HepG2 (cell line): Measurements from ENCODE around the gene NID1. TPM values are rescaled to one million over a fixed set of nuclear protein-coding genes. Genes with fewer than 3 reads are reported as not detected.

Experiments used
- ATAC-seq: fragments of 200-7000 bp; cut with Tn5 transposase; 3 replicates; pipeline ENCODE4 v1.9.1; 2020; ENCODE audit warnings: mild to moderate bottlenecking, moderate library complexity
- BruUV-seq: library from RNA; stranded (reverse); fragments of 400-500 nt; replicated peaks from 2 replicates; lab custom pipeline; 2021; lab: Mats Ljungman, UMichigan
- CTCF ChIA-PET: fragments of 300-600 bp; formaldehyde crosslinking; extraction: SDS; loops from one replicate; lab custom pipeline; 2021; ENCODE audit warnings: low total read pairs, inconsistent platforms, low intra/inter-chr PET ratio; lab: Yijun Ruan, JAX
- POLR2A ChIA-PET: fragments of 350-600 bp; sonication (Branson Sonifier 250); formaldehyde crosslinking; loops from one replicate; lab custom pipeline; 2020; ENCODE audit warnings: antibody characterized with exemption, inconsistent platforms; lab: Yijun Ruan, JAX
- DNase-seq: peaks from one replicate; pipeline ENCODE4 v3.0.0-alpha.2; 2015; ENCODE audit warnings: low spot score
- FAIRE-seq: peaks from 3 replicates; lab custom pipeline; 2011; peaks lifted over from hg19 to GRCh38; lab: Jason Lieb, UNC
- H2AFZ ChIP-seq: one replicate; pipeline ENCODE4 v1.6.1; 2011; ENCODE audit warnings: low read length, inconsistent platforms
- H3K27ac ChIP-seq: fragments of 300-600 bp; 3 replicates; pipeline ENCODE4 v1.8.0; 2011; ENCODE audit warnings: mixed run types, mild to moderate bottlenecking, mixed read lengths, low read length, inconsistent platforms; ENCODE audit not compliant: insufficient read depth; ENCODE audit errors: extremely low read length
- H3K27me3 ChIP-seq, 2 experiments: fragments of 200-600 bp in 1 of 2; 2 replicates in 1 of 2; 3 replicates in 1 of 2; pipeline versions ENCODE4 v1.6.0 to v1.8.0; 2011; ENCODE audit warnings: low read length in 2 of 2, mild to moderate bottlenecking in 2 of 2, moderate library complexity in 2 of 2, inconsistent platforms in 1 of 2; ENCODE audit not compliant: insufficient read depth in 2 of 2, control insufficient read depth in 1 of 2
- H3K36me3 ChIP-seq, 2 experiments: fragments of 200-600 bp in 1 of 2; replicated peaks in 1 of 2; 2 replicates in 1 of 2; 3 replicates in 1 of 2; pipeline versions ENCODE4 v1.5.1 to v1.8.0; 2011; ENCODE audit warnings: low read length in 2 of 2, inconsistent platforms in 1 of 2; ENCODE audit not compliant: insufficient read depth in 2 of 2, control insufficient read depth in 1 of 2
- H3K4me1 ChIP-seq: 2 replicates; pipeline ENCODE4 v1.5.1; 2012; ENCODE audit warnings: low read length, inconsistent platforms; ENCODE audit not compliant: insufficient read depth
- H3K4me2 ChIP-seq: 2 replicates; pipeline ENCODE4 v1.6.0; 2011; ENCODE audit warnings: low read depth, low read length, inconsistent platforms
- H3K4me3 ChIP-seq, 3 experiments: fragments of 200-600 bp in 1 of 3; sonication (generic), shearing (Covaris generic) in 1 of 3; replicated peaks in 1 of 3; 2 replicates each; pipeline ENCODE4 v1.5.1; 2011 to 2016; ENCODE audit warnings: low read length in 3 of 3, inconsistent platforms in 2 of 3, low read depth in 2 of 3, mild to moderate bottlenecking in 2 of 3, control low read depth in 1 of 3, mixed read lengths in 1 of 3; ENCODE audit not compliant: insufficient read depth in 1 of 3
- H3K79me2 ChIP-seq: one replicate; pipeline ENCODE4 v1.6.1; 2011; ENCODE audit warnings: low read length, inconsistent platforms; ENCODE audit not compliant: insufficient read depth
- H3K9ac ChIP-seq: 2 replicates; pipeline ENCODE4 v1.6.0; 2011; ENCODE audit warnings: mild to moderate bottlenecking, low read depth, low read length, inconsistent platforms; ENCODE audit not compliant: insufficient read depth
- H3K9me3 ChIP-seq: 2 replicates; pipeline ENCODE4 v1.5.1; 2012; ENCODE audit warnings: mild to moderate bottlenecking, low read length
- H4K20me1 ChIP-seq: 2 replicates; pipeline ENCODE4 v1.6.0; 2011; ENCODE audit warnings: inconsistent platforms, mild to moderate bottlenecking, low read length, moderate library complexity; ENCODE audit not compliant: insufficient read depth
- MZF1 ChIP-seq: sonication (generic); formaldehyde crosslinking; IDR thresholded peaks from 2 replicates; pipeline ENCODE4 v1.8.1; 2023; ENCODE audit warnings: mild to moderate bottlenecking, missing genetic modification reagents, borderline replicate concordance
- PAX8 ChIP-seq: sonication (generic); formaldehyde crosslinking; IDR thresholded peaks from 2 replicates; pipeline ENCODE4 v1.8.0; 2022; ENCODE audit warnings: mild to moderate bottlenecking, missing genetic modification reagents, borderline replicate concordance
- PHF8 ChIP-seq: sonication (generic); formaldehyde crosslinking; IDR thresholded peaks from 2 replicates; pipeline ENCODE4 v1.5.0; 2020; ENCODE audit warnings: missing genetic modification reagents
- ZFP37 ChIP-seq: sonication (generic); formaldehyde crosslinking; IDR thresholded peaks from 2 replicates; pipeline ENCODE4 v1.4.0; 2020; ENCODE audit warnings: missing genetic modification reagents, borderline replicate concordance
- WGBS: methylation state at CpG from one replicate; pipeline ENCODE4 v1.1.6; 2017; ENCODE audit warnings: low lambda C conversion rate; 5-methylcytosine and 5-hydroxymethylcytosine counted together
- in situ Hi-C: cut with HindIII; loops from 2 replicates; pipeline ENCODE4 v1.10.0; 2017; ENCODE audit warnings: low pct_unique_long_range_greater_than_20kb; ENCODE audit not compliant: extremely low pct_ligation_motif_present
- intact Hi-C: fragments of 100-400 bp; cut with micrococcal nuclease; formaldehyde crosslinking; loops from one replicate; pipeline ENCODE4 v1.10.0; 2022; ENCODE audit not compliant: unreplicated experiment
- polyA plus RNA-seq, 8 experiments: library from polyadenylated mRNA; depleted of rRNA in 3 of 8; stranded (reverse) in 7 of 8; unstranded in 1 of 8; fragments of >200 nt; fragmentation: Illumina TruSeq in 4 of 8; extraction: Trizol in 4 of 8; gene quantifications; 2 replicates each; pipeline versions ENCODE4 v1.2.1 to v1.2.3, GENCODE V29; 2011 to 2016; ENCODE audit warnings: low read depth in 4 of 8, missing spikeins in 1 of 8, mixed read lengths in 1 of 8; ENCODE audit not compliant: insufficient read depth in 1 of 8
- total RNA-seq, 5 experiments: library from RNA; depleted of rRNA; stranded (reverse); fragments of >200 nt; fragmentation: Illumina TruSeq; extraction: Trizol; gene quantifications; 2 replicates each; pipeline ENCODE4 v1.2.3, GENCODE V29; 2016; ENCODE audit warnings: low read depth in 1 of 5
- TF ChIP-seq, protein P1 (sequence below): sonication (generic); formaldehyde crosslinking; IDR thresholded peaks from 2 replicates; pipeline ENCODE4 v1.4.0; 2020; ENCODE audit warnings: missing genetic modification reagents, borderline replicate concordance
- TF ChIP-seq, protein P2 (sequence below): sonication (generic); formaldehyde crosslinking; IDR thresholded peaks from 2 replicates; pipeline ENCODE4 v1.5.1; 2020; ENCODE audit warnings: mild to moderate bottlenecking, missing genetic modification reagents, moderate library complexity
- TF ChIP-seq, protein P3 (sequence below), 2 experiments: fragments of 450-650 bp in 1 of 2; sonication (generic) in 1 of 2; formaldehyde crosslinking in 1 of 2; IDR thresholded peaks; 2 replicates each; pipeline versions ENCODE4 v1.6.1 to v1.8.0; 2016 to 2022; ENCODE audit warnings: antibody characterized with exemption in 1 of 2, mild to moderate bottlenecking in 1 of 2, missing genetic modification reagents in 1 of 2

Gene NID1
- total and polyA plus RNA-seq, 2 of the 13 experiments (the other 11 are each of a cell fraction or from before 2014, with no cell fraction given): 50.2 to 56.1 TPM

DNA sequence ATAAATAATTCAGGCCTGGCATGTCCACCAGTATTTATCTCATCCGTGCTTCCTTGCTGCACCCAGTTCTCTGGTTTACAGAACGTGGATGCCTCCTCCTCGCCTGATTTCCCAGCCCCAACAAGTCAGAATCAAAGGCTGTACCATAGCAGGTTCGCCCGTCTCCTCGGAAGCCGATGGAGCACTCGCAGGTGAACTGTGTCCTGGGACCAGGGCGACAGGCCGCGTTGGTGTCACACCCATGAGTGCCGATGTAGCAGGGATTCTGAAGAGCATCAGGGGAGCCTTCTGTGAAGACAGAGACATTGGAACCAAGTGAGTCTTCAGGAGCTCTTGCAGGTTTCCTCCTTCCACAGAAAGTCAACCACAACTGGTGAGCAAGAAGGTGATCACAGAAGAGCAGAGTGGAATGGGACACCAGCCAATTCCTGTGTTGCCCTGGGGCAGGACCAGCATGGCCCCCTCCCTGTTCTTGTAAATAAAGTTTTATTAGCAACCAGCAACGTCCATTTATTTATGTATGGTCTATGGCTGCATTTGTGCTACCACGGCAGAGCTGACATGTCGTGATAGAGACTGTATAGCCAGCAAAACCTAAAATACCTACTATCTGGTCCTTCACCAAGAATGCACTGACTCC is 40.8 kb downstream of the NID1 start:
- Histone ChIP-seq H3K27me3 (no peaks in the 10 kb centered on the region), H3K79me2 (peaks cover 2% of the 10 kb centered on the region), H3K9me3 (no peaks in the 10 kb centered on the region), H3K9ac (no peak overlapping the region), H3K36me3 (peaks cover 39 to 81% of the 10 kb centered on the region in 2 experiments; a peak in 4 of 5 replicates), H2AFZ (no peak overlapping the region), H3K27ac (no peak overlapping the region), H3K4me3 (no peak overlapping the region), H3K4me2 (no peak overlapping the region), H3K4me1 (no peaks in the 10 kb centered on the region), H4K20me1 (no peaks in the 10 kb centered on the region)
- TF ChIP-seq, protein P1, sequence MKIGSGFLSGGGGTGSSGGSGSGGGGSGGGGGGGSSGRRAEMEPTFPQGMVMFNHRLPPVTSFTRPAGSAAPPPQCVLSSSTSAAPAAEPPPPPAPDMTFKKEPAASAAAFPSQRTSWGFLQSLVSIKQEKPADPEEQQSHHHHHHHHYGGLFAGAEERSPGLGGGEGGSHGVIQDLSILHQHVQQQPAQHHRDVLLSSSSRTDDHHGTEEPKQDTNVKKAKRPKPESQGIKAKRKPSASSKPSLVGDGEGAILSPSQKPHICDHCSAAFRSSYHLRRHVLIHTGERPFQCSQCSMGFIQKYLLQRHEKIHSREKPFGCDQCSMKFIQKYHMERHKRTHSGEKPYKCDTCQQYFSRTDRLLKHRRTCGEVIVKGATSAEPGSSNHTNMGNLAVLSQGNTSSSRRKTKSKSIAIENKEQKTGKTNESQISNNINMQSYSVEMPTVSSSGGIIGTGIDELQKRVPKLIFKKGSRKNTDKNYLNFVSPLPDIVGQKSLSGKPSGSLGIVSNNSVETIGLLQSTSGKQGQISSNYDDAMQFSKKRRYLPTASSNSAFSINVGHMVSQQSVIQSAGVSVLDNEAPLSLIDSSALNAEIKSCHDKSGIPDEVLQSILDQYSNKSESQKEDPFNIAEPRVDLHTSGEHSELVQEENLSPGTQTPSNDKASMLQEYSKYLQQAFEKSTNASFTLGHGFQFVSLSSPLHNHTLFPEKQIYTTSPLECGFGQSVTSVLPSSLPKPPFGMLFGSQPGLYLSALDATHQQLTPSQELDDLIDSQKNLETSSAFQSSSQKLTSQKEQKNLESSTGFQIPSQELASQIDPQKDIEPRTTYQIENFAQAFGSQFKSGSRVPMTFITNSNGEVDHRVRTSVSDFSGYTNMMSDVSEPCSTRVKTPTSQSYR (CRISPR knock-in tag): no peak
- TF ChIP-seq PAX8 (no peak), PHF8 (no peak), MZF1 (CRISPR knock-in tag) (no peak), ZFP37 (CRISPR knock-in tag) (no peak)
- TF ChIP-seq, protein P2, sequence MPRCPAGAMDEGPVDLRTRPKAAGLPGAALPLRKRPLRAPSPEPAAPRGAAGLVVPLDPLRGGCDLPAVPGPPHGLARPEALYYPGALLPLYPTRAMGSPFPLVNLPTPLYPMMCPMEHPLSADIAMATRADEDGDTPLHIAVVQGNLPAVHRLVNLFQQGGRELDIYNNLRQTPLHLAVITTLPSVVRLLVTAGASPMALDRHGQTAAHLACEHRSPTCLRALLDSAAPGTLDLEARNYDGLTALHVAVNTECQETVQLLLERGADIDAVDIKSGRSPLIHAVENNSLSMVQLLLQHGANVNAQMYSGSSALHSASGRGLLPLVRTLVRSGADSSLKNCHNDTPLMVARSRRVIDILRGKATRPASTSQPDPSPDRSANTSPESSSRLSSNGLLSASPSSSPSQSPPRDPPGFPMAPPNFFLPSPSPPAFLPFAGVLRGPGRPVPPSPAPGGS (CRISPR knock-in tag): no peak
- TF ChIP-seq, protein P3, sequence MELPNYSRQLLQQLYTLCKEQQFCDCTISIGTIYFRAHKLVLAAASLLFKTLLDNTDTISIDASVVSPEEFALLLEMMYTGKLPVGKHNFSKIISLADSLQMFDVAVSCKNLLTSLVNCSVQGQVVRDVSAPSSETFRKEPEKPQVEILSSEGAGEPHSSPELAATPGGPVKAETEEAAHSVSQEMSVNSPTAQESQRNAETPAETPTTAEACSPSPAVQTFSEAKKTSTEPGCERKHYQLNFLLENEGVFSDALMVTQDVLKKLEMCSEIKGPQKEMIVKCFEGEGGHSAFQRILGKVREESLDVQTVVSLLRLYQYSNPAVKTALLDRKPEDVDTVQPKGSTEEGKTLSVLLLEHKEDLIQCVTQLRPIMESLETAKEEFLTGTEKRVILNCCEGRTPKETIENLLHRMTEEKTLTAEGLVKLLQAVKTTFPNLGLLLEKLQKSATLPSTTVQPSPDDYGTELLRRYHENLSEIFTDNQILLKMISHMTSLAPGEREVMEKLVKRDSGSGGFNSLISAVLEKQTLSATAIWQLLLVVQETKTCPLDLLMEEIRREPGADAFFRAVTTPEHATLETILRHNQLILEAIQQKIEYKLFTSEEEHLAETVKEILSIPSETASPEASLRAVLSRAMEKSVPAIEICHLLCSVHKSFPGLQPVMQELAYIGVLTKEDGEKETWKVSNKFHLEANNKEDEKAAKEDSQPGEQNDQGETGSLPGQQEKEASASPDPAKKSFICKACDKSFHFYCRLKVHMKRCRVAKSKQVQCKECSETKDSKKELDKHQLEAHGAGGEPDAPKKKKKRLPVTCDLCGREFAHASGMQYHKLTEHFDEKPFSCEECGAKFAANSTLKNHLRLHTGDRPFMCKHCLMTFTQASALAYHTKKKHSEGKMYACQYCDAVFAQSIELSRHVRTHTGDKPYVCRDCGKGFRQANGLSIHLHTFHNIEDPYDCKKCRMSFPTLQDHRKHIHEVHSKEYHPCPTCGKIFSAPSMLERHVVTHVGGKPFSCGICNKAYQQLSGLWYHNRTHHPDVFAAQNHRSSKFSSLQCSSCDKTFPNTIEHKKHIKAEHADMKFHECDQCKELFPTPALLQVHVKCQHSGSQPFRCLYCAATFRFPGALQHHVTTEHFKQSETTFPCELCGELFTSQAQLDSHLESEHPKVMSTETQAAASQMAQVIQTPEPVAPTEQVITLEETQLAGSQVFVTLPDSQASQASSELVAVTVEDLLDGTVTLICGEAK (IDR thresholded peaks at IDR 0.05): peak; percentile 42
- TF ChIP-seq, protein P3 (CRISPR knock-in tag; IDR thresholded peaks at IDR 0.05): peak; percentile 98
- WGBS: over 99% methylated on average over 14 of the region's 15 CpGs
- ChIA-PET POLR2A (no interaction called here), CTCF (no interaction called here)
- no peak for FAIRE-seq
- BruUV-seq: no TSS peak
- in situ Hi-C loops (no loop called here), intact Hi-C loops (no loop called here)
- ATAC-seq: no peak
- DNase-seq: no peak
